K562 treated with DMSO at 1 percent for 4 hours (cell line): ENCODE measurements around the gene ANKRD63. TPM values are rescaled to one million over a fixed set of nuclear protein-coding genes. Genes with fewer than 3 reads are reported as not detected.

Experiments used
- total RNA-seq: library from RNA; unstranded; fragments of 300-600 nt; gene quantifications from 2 replicates; pipeline ENCODE4 v1.2.3, GENCODE V29; 2022; ENCODE audit not compliant: insufficient read depth

The ANKRD63 gene
- total RNA-seq: 1.1 TPM in 1 of 2 replicates, not detected in the other

GRCh38 chr15:40282869-40283614, at the start of gene ANKRD63:
Gene ANKRD63 (minus strand): TSS chr15:40283064. CDS start chr15:40282586, 478 bp downstream.

GRCh38 chr15:40323239-40323952, 40.5 kb upstream of the ANKRD63 start, which contains the start of gene INAFM2:
Gene INAFM2 (plus strand): TSS chr15:40323692. CDS start chr15:40324056, 364 bp downstream.

GRCh38 chr15:40307421-40308211, 24.8 kb upstream of the ANKRD63 start, which contains the start of gene PLCB2:
Gene PLCB2 (minus strand): TSS chr15:40307935. CDS start chr15:40307672, 263 bp downstream.

GRCh38 chr15:40238532-40239403, 44.1 kb downstream of the ANKRD63 start, which contains the start of gene PAK6:
Gene PAK6 (plus strand): TSS chr15:40239063. CDS start chr15:40264786, 25,723 bp downstream.

Other genes starting within 250 kb of the ANKRD63 start
- 256 and 305 TPM in 2 replicates for gene SRP14, start 243.9 kb downstream of the ANKRD63 start, total RNA-seq
- gene BMF, start 174.2 kb downstream of the ANKRD63 start, total RNA-seq: 6.7 and 9.7 TPM in 2 replicates
- gene BUB1B, start 122.0 kb downstream of the ANKRD63 start, total RNA-seq: 27.4 and 37.9 TPM in 2 replicates
- gene PAK6, start 44.0 kb downstream of the ANKRD63 start, total RNA-seq: 0.36 TPM in 1 of 2 replicates, not detected in the other
- 9.6 and 13.9 TPM in 2 replicates for gene PLCB2, start 24.9 kb upstream of the ANKRD63 start, total RNA-seq
- gene INAFM2, start 40.6 kb upstream of the ANKRD63 start, total RNA-seq: 17.2 and 18.2 TPM in 2 replicates
- 0.57 TPM in 1 of 2 replicates, not detected in the other for gene CCDC9B, start 57.9 kb upstream of the ANKRD63 start, total RNA-seq
- gene PHGR1, start 68.0 kb upstream of the ANKRD63 start, total RNA-seq: not detected in 2 replicates
- not detected in 2 replicates for gene DISP2, start 75.2 kb upstream of the ANKRD63 start, total RNA-seq
- 14.9 and 20.8 TPM in 2 replicates for gene KNSTRN, start 99.7 kb upstream of the ANKRD63 start, total RNA-seq
- 1.9 and 3.5 TPM in 2 replicates for gene IVD, start 122.7 kb upstream of the ANKRD63 start, total RNA-seq
- gene BAHD1, start 157.9 kb upstream of the ANKRD63 start, total RNA-seq: 16.6 and 25.0 TPM in 2 replicates
- 10.2 and 12.4 TPM in 2 replicates for gene CHST14, start 187.9 kb upstream of the ANKRD63 start, total RNA-seq